Suprapubic skin (tissue), 4 donors: ENCODE results near the gene LEFTY1.

Experiments used
- CTCF ChIP-seq, 2 donors: fragments of 200-600 bp in 1 of 2; fragments of 450-650 bp in 1 of 2; sonication (generic) in 1 of 2; IDR thresholded peaks; one replicate each; pipeline ENCODE4 v1.5.1; 2016 to 2019; ENCODE audit warnings: antibody characterized with exemption in 2 of 2, mild to moderate bottlenecking in 1 of 2, moderate library complexity in 1 of 2
- EP300 ChIP-seq: sonication (generic); formaldehyde crosslinking; IDR thresholded peaks from one replicate; pipeline ENCODE4 v1.6.1; 2017; ENCODE audit warnings: antibody characterized with exemption
- POLR2A ChIP-seq, 2 donors: fragments of 450-650 bp; IDR thresholded peaks; one replicate each; pipeline ENCODE4 v1.6.1; 2017; ENCODE audit warnings: antibody characterized with exemption in 2 of 2, mild to moderate bottlenecking in 2 of 2, moderate library complexity in 2 of 2
- POLR2AphosphoS5 ChIP-seq, 3 donors: sonication (generic); formaldehyde crosslinking; IDR thresholded peaks; one replicate each; pipeline ENCODE4 v1.6.1; 2017; ENCODE audit warnings: antibody characterized with exemption in 3 of 3

GRCh38 chr1:225907341-225907740, 18.4 kb upstream of the LEFTY1 start:
- no peak for TF ChIP-seq CTCF (IDR thresholded peaks at IDR 0.05)
- TF ChIP-seq POLR2AphosphoS5 (IDR thresholded peaks at IDR 0.05), result no peak
- no peak for TF ChIP-seq POLR2A (IDR thresholded peaks at IDR 0.05)
- no peak for TF ChIP-seq EP300
